Peyer's patch (tissue), 4 donors: ENCODE measurements around the gene CHST8. TPM values are rescaled to one million over a fixed set of nuclear protein-coding genes. Genes with fewer than 3 reads are reported as not detected.

Source experiments
- DNase-seq, 3 donors: peaks; one replicate each; pipeline ENCODE4 v3.0.0-alpha.2; 2017 to 2019
- H3K27ac ChIP-seq, 4 donors: fragments of 200-600 bp; sonication (generic); one replicate each; pipeline ENCODE4 v1.5.1; 2016 to 2019
- H3K27me3 ChIP-seq, 2 donors: fragments of 200-600 bp; sonication (generic); one replicate each; pipeline ENCODE4 v1.5.1; 2019
- H3K36me3 ChIP-seq, 3 donors: fragments of 200-600 bp; sonication (generic); one replicate each; pipeline ENCODE4 v1.5.1; 2016 to 2019
- H3K4me1 ChIP-seq, 4 donors: fragments of 200-600 bp; sonication (generic); one replicate each; pipeline ENCODE4 v1.5.1; 2016 to 2019
- H3K4me3 ChIP-seq, 4 donors: fragments of 200-600 bp; sonication (generic); 1 replicate in 3 of 4; 2 replicates in 1 of 4; pipeline ENCODE4 v1.5.1; 2016 to 2019; ENCODE audit warnings: mild to moderate bottlenecking in 1 of 4
- H3K9me3 ChIP-seq, 4 donors: fragments of 200-600 bp; sonication (generic); one replicate each; pipeline ENCODE4 v1.5.1; 2016 to 2019; ENCODE audit warnings: mild to moderate bottlenecking in 1 of 4
- CTCF ChIP-seq, 6 experiments: fragments of 450-650 bp in 4 of 6; fragments of 200-600 bp in 2 of 6; sonication (generic) in 1 of 6; IDR thresholded peaks; one replicate each; pipeline ENCODE4 v1.5.1; 2017 to 2019; ENCODE audit warnings: antibody characterized with exemption in 6 of 6, mild to moderate bottlenecking in 3 of 6, moderate library complexity in 1 of 6
- POLR2A ChIP-seq, 2 donors: fragments of 450-650 bp; IDR thresholded peaks; one replicate each; pipeline ENCODE4 v1.5.1; 2017; ENCODE audit warnings: antibody characterized with exemption in 2 of 2, mild to moderate bottlenecking in 2 of 2, moderate library complexity in 2 of 2
- total RNA-seq, 4 donors: library from RNA; depleted of rRNA; stranded (reverse); fragments of >200 nt; gene quantifications; one replicate each; pipeline ENCODE4 v1.1.0, GENCODE V29; 2016

The CHST8 gene
- total RNA-seq, 4 donors from 2014 or later: 0.54 to 1.8 TPM; not detected in 2

GRCh38 chr19:33684538-33685232 is 62.9 kb downstream of the CHST8 start:
- no peak for DNase-seq
- H3K4me3 ChIP-seq: no peak overlapping the region
- no peaks in the 10 kb centered on the region for H3K27me3 ChIP-seq
- H3K36me3 ChIP-seq: no peaks in the 10 kb centered on the region
- no peak overlapping the region for H3K27ac ChIP-seq
- H3K4me1 ChIP-seq: no peaks in the 10 kb centered on the region
- TF ChIP-seq CTCF (IDR thresholded peaks at IDR 0.05): no peak
- no peak for TF ChIP-seq POLR2A (IDR thresholded peaks at IDR 0.05)
- H3K9me3 ChIP-seq: no peaks in the 10 kb centered on the region

DNA sequence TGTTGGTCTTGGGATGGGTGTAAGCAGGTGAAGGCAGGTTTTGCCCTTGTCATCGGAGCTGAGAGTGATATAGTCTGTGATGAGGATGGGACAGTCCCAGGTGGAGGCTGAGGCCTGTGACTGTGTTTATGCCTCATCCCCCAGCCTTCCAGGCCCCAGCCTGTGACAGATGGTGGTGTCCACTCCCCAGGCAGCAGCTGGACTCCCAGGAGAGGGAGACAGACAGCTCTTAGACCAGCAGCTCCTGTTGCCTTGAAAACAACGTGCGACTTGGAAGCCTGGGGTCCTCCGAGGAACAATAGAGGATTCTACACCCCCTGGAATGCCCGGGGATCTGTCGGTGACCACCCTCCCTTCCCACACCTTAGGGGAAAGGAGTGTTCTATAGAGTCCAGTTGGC is 63.8 kb downstream of the CHST8 start:
- H3K36me3 ChIP-seq: no peaks in the 10 kb centered on the region
- H3K4me1 ChIP-seq: no peaks in the 10 kb centered on the region
- H3K27ac ChIP-seq: no peak overlapping the region
- no peak overlapping the region for H3K4me3 ChIP-seq
- no peaks in the 10 kb centered on the region for H3K27me3 ChIP-seq
- no peaks in the 10 kb centered on the region for H3K9me3 ChIP-seq
- TF ChIP-seq CTCF (IDR thresholded peaks at IDR 0.05) (no peak), POLR2A (IDR thresholded peaks at IDR 0.05) (no peak)
- DNase-seq: no peak

GRCh38 chr19:33686262-33686661 is 64.5 kb downstream of the CHST8 start:
- Histone ChIP-seq H3K36me3 (no peaks in the 10 kb centered on the region), H3K4me1 (no peaks in the 10 kb centered on the region), H3K27ac (no peak overlapping the region), H3K9me3 (no peaks in the 10 kb centered on the region), H3K27me3 (no peaks in the 10 kb centered on the region), H3K4me3 (no peak overlapping the region)
- TF ChIP-seq POLR2A (IDR thresholded peaks at IDR 0.05) (no peak), CTCF (IDR thresholded peaks at IDR 0.05) (no peak)
- no peak for DNase-seq

GRCh38 chr19:33686687-33687480 is 65.1 kb downstream of the CHST8 start:
- Histone ChIP-seq H3K36me3 (no peaks in the 10 kb centered on the region), H3K27ac (no peak overlapping the region), H3K4me3 (no peak overlapping the region), H3K4me1 (no peaks in the 10 kb centered on the region), H3K27me3 (no peaks in the 10 kb centered on the region), H3K9me3 (no peaks in the 10 kb centered on the region)
- no peak for TF ChIP-seq CTCF (IDR thresholded peaks at IDR 0.05)
- TF ChIP-seq POLR2A (IDR thresholded peaks at IDR 0.05): no peak
- DNase-seq: no peak

- H3K27ac ChIP-seq: no peak overlapping the region
- TF ChIP-seq CTCF (IDR thresholded peaks at IDR 0.05) (no peak), POLR2A (IDR thresholded peaks at IDR 0.05) (no peak)
- no peaks in the 10 kb centered on the region for H3K36me3 ChIP-seq
- H3K27me3 ChIP-seq: no peaks in the 10 kb centered on the region
- H3K4me1 ChIP-seq: no peaks in the 10 kb centered on the region
- no peak overlapping the region for H3K4me3 ChIP-seq
- no peaks in the 10 kb centered on the region for H3K9me3 ChIP-seq
- DNase-seq: no peak
Measured at GRCh38 chr19:33687481-33688170, 65.9 kb downstream of the CHST8 start.
